ENCODE results near the gene ZNF362.

Gene ZNF362

GRCh38 chr1:33271666-33272505, 15.6 kb downstream of the ZNF362 start:
- H3K4me3 ChIP-seq (replicated peaks; ENCODE audit: low read depth, low read length): no peak overlapping the region
- TF ChIP-seq CTCF (IDR thresholded peaks at IDR 0.05; ENCODE audit: low read depth, low read length, missing control alignments): no peak
- DNase-seq (ENCODE audit: extremely low read depth, low read depth): no peak

GRCh38 chr1:33272509-33272908, 16.2 kb downstream of the ZNF362 start:
- TF ChIP-seq CTCF (IDR thresholded peaks at IDR 0.05; ENCODE audit: low read depth, low read length, missing control alignments): no peak
- DNase-seq (ENCODE audit: extremely low read depth, low read depth): no peak
- no peak overlapping the region for H3K4me3 ChIP-seq (replicated peaks; ENCODE audit: low read depth, low read length)

GRCh38 chr1:33272930-33273329, 16.6 kb downstream of the ZNF362 start:
- TF ChIP-seq CTCF (IDR thresholded peaks at IDR 0.05; ENCODE audit: low read depth, low read length, missing control alignments): no peak
- no peak for DNase-seq (ENCODE audit: extremely low read depth, low read depth)
- no peak overlapping the region for H3K4me3 ChIP-seq (replicated peaks; ENCODE audit: low read depth, low read length)

- no peak for DNase-seq (ENCODE audit: extremely low read depth, low read depth)
- TF ChIP-seq CTCF (IDR thresholded peaks at IDR 0.05; ENCODE audit: low read depth, low read length, missing control alignments): no peak
- H3K4me3 ChIP-seq (replicated peaks; ENCODE audit: low read depth, low read length): no peak overlapping the region
Measured at GRCh38 chr1:33273406-33273805, 17.1 kb downstream of the ZNF362 start.

GRCh38 chr1:33273961-33274371, 17.7 kb downstream of the ZNF362 start:
- no peak for DNase-seq (ENCODE audit: extremely low read depth, low read depth)
- TF ChIP-seq CTCF (IDR thresholded peaks at IDR 0.05; ENCODE audit: low read depth, low read length, missing control alignments): no peak
- no peak overlapping the region for H3K4me3 ChIP-seq (replicated peaks; ENCODE audit: low read depth, low read length)

- no peak overlapping the region for H3K4me3 ChIP-seq (replicated peaks; ENCODE audit: low read depth, low read length)
- no peak for TF ChIP-seq CTCF (IDR thresholded peaks at IDR 0.05; ENCODE audit: low read depth, low read length, missing control alignments)
- no peak for DNase-seq (ENCODE audit: extremely low read depth, low read depth)
Measured at GRCh38 chr1:33274446-33274845, 18.2 kb downstream of the ZNF362 start.

Data from HFF-Myc (cell line).